ENCODE measurements around the gene DMKN.

The DMKN gene

GRCh38 chr19:35524181-35524837, 10.9 kb upstream of the DMKN start:
- Histone ChIP-seq H3K27me3 (replicated peaks; ENCODE audit: control insufficient read depth, insufficient read depth, low read length) (peaks cover 1% of the 10 kb centered on the region), H3K4me3 (replicated peaks; ENCODE audit: low read depth, low read length) (no peak overlapping the region), H3K36me3 (ENCODE audit: control insufficient read depth, insufficient read depth, low read length) (no peaks in the 10 kb centered on the region)
- no peak for DNase-seq (ENCODE audit: extremely low read depth, insufficient read length)
- TF ChIP-seq, protein P1, sequence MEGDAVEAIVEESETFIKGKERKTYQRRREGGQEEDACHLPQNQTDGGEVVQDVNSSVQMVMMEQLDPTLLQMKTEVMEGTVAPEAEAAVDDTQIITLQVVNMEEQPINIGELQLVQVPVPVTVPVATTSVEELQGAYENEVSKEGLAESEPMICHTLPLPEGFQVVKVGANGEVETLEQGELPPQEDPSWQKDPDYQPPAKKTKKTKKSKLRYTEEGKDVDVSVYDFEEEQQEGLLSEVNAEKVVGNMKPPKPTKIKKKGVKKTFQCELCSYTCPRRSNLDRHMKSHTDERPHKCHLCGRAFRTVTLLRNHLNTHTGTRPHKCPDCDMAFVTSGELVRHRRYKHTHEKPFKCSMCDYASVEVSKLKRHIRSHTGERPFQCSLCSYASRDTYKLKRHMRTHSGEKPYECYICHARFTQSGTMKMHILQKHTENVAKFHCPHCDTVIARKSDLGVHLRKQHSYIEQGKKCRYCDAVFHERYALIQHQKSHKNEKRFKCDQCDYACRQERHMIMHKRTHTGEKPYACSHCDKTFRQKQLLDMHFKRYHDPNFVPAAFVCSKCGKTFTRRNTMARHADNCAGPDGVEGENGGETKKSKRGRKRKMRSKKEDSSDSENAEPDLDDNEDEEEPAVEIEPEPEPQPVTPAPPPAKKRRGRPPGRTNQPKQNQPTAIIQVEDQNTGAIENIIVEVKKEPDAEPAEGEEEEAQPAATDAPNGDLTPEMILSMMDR (IDR thresholded peaks at IDR 0.05; ENCODE audit: insufficient read depth, low read length, poor library complexity, severe bottlenecking) = no peak

GRCh38 chr19:35522745-35523327, 9.4 kb upstream of the DMKN start:
- Histone ChIP-seq H3K4me3 (replicated peaks; ENCODE audit: low read depth, low read length) (no peak overlapping the region), H3K27me3 (replicated peaks; ENCODE audit: control insufficient read depth, insufficient read depth, low read length) (no peaks in the 10 kb centered on the region; the same call in none of the 2 replicates), H3K36me3 (ENCODE audit: control insufficient read depth, insufficient read depth, low read length) (no peaks in the 10 kb centered on the region)
- no peak for DNase-seq (ENCODE audit: extremely low read depth, insufficient read length)
- TF ChIP-seq, protein P1 (IDR thresholded peaks at IDR 0.05; ENCODE audit: insufficient read depth, low read length, poor library complexity, severe bottlenecking) = no peak

GRCh38 chr19:35521124-35521743, 7.8 kb upstream of the DMKN start:
- no peaks in the 10 kb centered on the region for H3K36me3 ChIP-seq (ENCODE audit: control insufficient read depth, insufficient read depth, low read length)
- DNase-seq (ENCODE audit: extremely low read depth, insufficient read length) = no peak
- no peaks in the 10 kb centered on the region; the same call in none of the 2 replicates for H3K27me3 ChIP-seq (replicated peaks; ENCODE audit: control insufficient read depth, insufficient read depth, low read length)
- H3K4me3 ChIP-seq (replicated peaks; ENCODE audit: low read depth, low read length) = no peak overlapping the region
- TF ChIP-seq, protein P1 (IDR thresholded peaks at IDR 0.05; ENCODE audit: insufficient read depth, low read length, poor library complexity, severe bottlenecking) = no peak

- Histone ChIP-seq H3K36me3 (ENCODE audit: control insufficient read depth, insufficient read depth, low read length) (no peaks in the 10 kb centered on the region), H3K4me3 (replicated peaks; ENCODE audit: low read depth, low read length) (no peak overlapping the region), H3K27me3 (replicated peaks; ENCODE audit: control insufficient read depth, insufficient read depth, low read length) (no peaks in the 10 kb centered on the region; the same call in 1 of the 2 replicates)
- TF ChIP-seq, protein P1 (IDR thresholded peaks at IDR 0.05; ENCODE audit: insufficient read depth, low read length, poor library complexity, severe bottlenecking) = no peak
- DNase-seq (ENCODE audit: extremely low read depth, insufficient read length) = no peak
These were observed 5.8 kb upstream of the DMKN start for GRCh38 chr19:35519291-35519690.

DNA sequence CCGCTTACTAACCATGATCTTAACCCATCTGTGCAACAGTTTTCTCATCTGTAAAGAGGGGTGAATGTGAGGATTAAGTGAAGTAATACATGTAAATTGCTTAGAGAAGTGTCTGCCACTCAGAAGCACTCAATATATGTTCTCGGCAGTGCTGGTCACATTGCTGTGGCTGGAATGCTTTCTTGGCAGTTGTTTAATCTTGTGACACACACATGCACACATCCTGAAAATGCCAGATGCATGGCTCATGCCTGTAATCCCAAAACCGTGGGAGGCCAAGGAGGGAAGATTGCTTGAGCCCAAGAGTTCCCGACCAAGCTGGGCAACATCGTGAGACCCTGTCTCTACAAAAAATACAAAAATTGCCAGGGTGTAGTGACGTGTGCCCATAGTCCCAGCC, 4.9 kb upstream of the DMKN start:
- no peak for DNase-seq (ENCODE audit: extremely low read depth, insufficient read length)
- Histone ChIP-seq H3K36me3 (ENCODE audit: control insufficient read depth, insufficient read depth, low read length) (no peaks in the 10 kb centered on the region), H3K4me3 (replicated peaks; ENCODE audit: low read depth, low read length) (no peak overlapping the region), H3K27me3 (replicated peaks; ENCODE audit: control insufficient read depth, insufficient read depth, low read length) (no peaks in the 10 kb centered on the region; the same call in 1 of the 2 replicates)
- TF ChIP-seq, protein P1 (IDR thresholded peaks at IDR 0.05; ENCODE audit: insufficient read depth, low read length, poor library complexity, severe bottlenecking) = no peak

Measured in GM06990 (cell line).